IMR-90 (cell line): ENCODE results near the gene MCF2L2. TPM values are rescaled to one million over a fixed set of nuclear protein-coding genes. Genes with fewer than 3 reads are reported as not detected.

ENCODE experiments used
- ATAC-seq: fragments of 200-7000 bp; cut with Tn5 transposase; 2 replicates; pipeline ENCODE4 v1.9.1; 2020; ENCODE audit warnings: low read depth, mild to moderate bottlenecking, moderate library complexity
- BruUV-seq: library from RNA; stranded (reverse); fragments of 400-500 nt; replicated peaks from 2 replicates; lab custom pipeline; 2021; lab: Mats Ljungman, UMichigan
- CTCF ChIA-PET: fragments of 300-600 bp; formaldehyde crosslinking; extraction: SDS; loops from one replicate; lab custom pipeline; 2021; ENCODE audit warnings: antibody characterized with exemption; lab: Yijun Ruan, JAX
- POLR2A ChIA-PET: fragments of 300-600 bp; sonication (Branson Sonifier 250); formaldehyde crosslinking; loops from one replicate; lab custom pipeline; 2022; ENCODE audit warnings: antibody characterized with exemption; ENCODE audit not compliant: unreplicated experiment; lab: Charles Lee
- DNase-seq: peaks from one replicate; pipeline ENCODE4 v3.0.0; 2013
- H2AFZ ChIP-seq: replicated peaks from 2 replicates; pipeline ENCODE3; 2013; ENCODE audit warnings: low read length, mild to moderate bottlenecking; ENCODE audit not compliant: poor library complexity
- H2AK5ac ChIP-seq: 2 replicates; pipeline ENCODE4 v1.6.1; 2013; ENCODE audit warnings: low read depth, low read length, inconsistent platforms
- H2AK9ac ChIP-seq: replicated peaks from 2 replicates; pipeline ENCODE3; 2013; ENCODE audit warnings: mild to moderate bottlenecking, low read depth, low read length, moderate library complexity; ENCODE audit not compliant: poor library complexity
- H2BK120ac ChIP-seq: 2 replicates; pipeline ENCODE4 v1.6.1; 2013; ENCODE audit warnings: low read depth, low read length, inconsistent platforms
- H2BK15ac ChIP-seq: 3 replicates; pipeline ENCODE4 v1.6.1; 2013; ENCODE audit warnings: low read depth, low read length, inconsistent platforms
- H2BK20ac ChIP-seq: 2 replicates; pipeline ENCODE4 v1.6.1; 2013; ENCODE audit warnings: low read depth, mild to moderate bottlenecking, inconsistent platforms, low read length, moderate library complexity
- H2BK5ac ChIP-seq: 2 replicates; pipeline ENCODE4 v1.6.1; 2013; ENCODE audit warnings: mild to moderate bottlenecking, low read depth, low read length, inconsistent platforms; ENCODE audit not compliant: poor library complexity, severe bottlenecking
- H3K14ac ChIP-seq: replicated peaks from 2 replicates; pipeline ENCODE4 v1.6.1; 2013; ENCODE audit warnings: low read depth, low read length, inconsistent platforms
- H3K18ac ChIP-seq: 2 replicates; pipeline ENCODE4 v1.6.1; 2013; ENCODE audit warnings: low read depth, low read length, control low read depth
- H3K23ac ChIP-seq: 2 replicates; pipeline ENCODE4 v1.6.1; 2013; ENCODE audit warnings: low read depth, low read length, inconsistent platforms
- H3K27ac ChIP-seq: 2 replicates; pipeline ENCODE4 v1.5.1; 2013; ENCODE audit warnings: mild to moderate bottlenecking, control low read depth, low read length; ENCODE audit not compliant: insufficient read depth
- H3K27me3 ChIP-seq: 2 replicates; pipeline ENCODE4 v1.6.1; 2013; ENCODE audit warnings: low read length; ENCODE audit not compliant: control insufficient read depth, insufficient read depth
- H3K36me3 ChIP-seq: 2 replicates; pipeline ENCODE4 v1.6.1; 2013; ENCODE audit warnings: low read length, mixed read lengths; ENCODE audit not compliant: control insufficient read depth, insufficient read depth
- H3K4ac ChIP-seq: 2 replicates; pipeline ENCODE4 v1.6.1; 2013; ENCODE audit warnings: low read depth, low read length, inconsistent platforms
- H3K4me1 ChIP-seq: 2 replicates; pipeline ENCODE4 v1.6.1; 2013; ENCODE audit warnings: low read length, mixed read lengths; ENCODE audit not compliant: control insufficient read depth, insufficient read depth
- H3K4me2 ChIP-seq: 2 replicates; pipeline ENCODE4 v1.6.1; 2013; ENCODE audit warnings: low read depth, mild to moderate bottlenecking, control low read depth, low read length, moderate library complexity
- H3K4me3 ChIP-seq: 2 replicates; pipeline ENCODE4 v1.5.1; 2013; ENCODE audit warnings: low read depth, mild to moderate bottlenecking, control low read depth, low read length, moderate library complexity; ENCODE audit not compliant: insufficient read depth
- H3K56ac ChIP-seq: 2 replicates; pipeline ENCODE4 v1.6.1; 2013; ENCODE audit warnings: low read length, inconsistent platforms; ENCODE audit not compliant: insufficient read depth; ENCODE audit errors: extremely low read depth
- H3K79me1 ChIP-seq, 2 experiments: 2 replicates each; pipeline ENCODE4 v1.6.1; 2013; ENCODE audit warnings: low read length in 2 of 2, inconsistent platforms in 1 of 2, low read depth in 1 of 2
- H3K9ac ChIP-seq: 2 replicates; pipeline ENCODE4 v1.6.1; 2013; ENCODE audit warnings: low read depth, low read length, control low read depth
- H3K9me1 ChIP-seq: 2 replicates; pipeline ENCODE4 v1.6.1; 2013; ENCODE audit warnings: low read length, inconsistent platforms; ENCODE audit not compliant: insufficient read depth
- H3K9me3 ChIP-seq: 2 replicates; pipeline ENCODE4 v1.6.1; 2013; ENCODE audit warnings: low read length; ENCODE audit not compliant: control insufficient read depth, insufficient read depth
- H4K20me1 ChIP-seq: 2 replicates; pipeline ENCODE4 v1.6.1; 2013; ENCODE audit warnings: low read length, inconsistent platforms; ENCODE audit not compliant: insufficient read depth
- H4K5ac ChIP-seq: 2 replicates; pipeline ENCODE4 v1.6.1; 2013; ENCODE audit warnings: mild to moderate bottlenecking, low read depth, low read length, control low read depth
- H4K8ac ChIP-seq, 2 experiments: 2 replicates each; pipeline ENCODE4 v1.6.1; 2013; ENCODE audit warnings: low read depth in 2 of 2, low read length in 2 of 2, control low read depth in 1 of 2, inconsistent platforms in 1 of 2
- H4K91ac ChIP-seq: 2 replicates; pipeline ENCODE4 v1.6.1; 2013; ENCODE audit warnings: low read depth, low read length, inconsistent platforms; ENCODE audit not compliant: insufficient read depth
- BHLHE40 ChIP-seq: fragments of 150-350 bp; IDR thresholded peaks from 2 replicates; pipeline ENCODE4 v1.6.1; 2016; ENCODE audit warnings: mild to moderate bottlenecking, low read depth, low read length
- CEBPB ChIP-seq: IDR thresholded peaks from 2 replicates; pipeline ENCODE4 v1.6.1; 2012; ENCODE audit warnings: low read depth, low read length, improper control_type of control experiment
- CHD1 ChIP-seq: IDR thresholded peaks from 2 replicates; pipeline ENCODE4 v1.6.1; 2012; ENCODE audit warnings: low read depth, low read length, improper control_type of control experiment
- CTCF ChIP-seq: conservative IDR thresholded peaks from 2 replicates; pipeline ENCODE4 v1.5.1; 2012; ENCODE audit warnings: mild to moderate bottlenecking, low read depth, low read length, improper control_type of control experiment
- ELK1 ChIP-seq: fragments of 150-350 bp; IDR thresholded peaks from 2 replicates; pipeline ENCODE4 v1.6.1; 2016; ENCODE audit warnings: low read depth, mild to moderate bottlenecking, low read length, moderate library complexity, borderline replicate concordance
- FOS ChIP-seq: fragments of 150-350 bp; IDR thresholded peaks from 2 replicates; pipeline ENCODE4 v1.6.1; 2016; ENCODE audit warnings: low read depth, low read length
- MAFK ChIP-seq: IDR thresholded peaks from 2 replicates; pipeline ENCODE4 v1.6.1; 2012; ENCODE audit warnings: low read depth, low read length, improper control_type of control experiment
- MAZ ChIP-seq: IDR thresholded peaks from 2 replicates; pipeline ENCODE4 v1.6.1; 2012; ENCODE audit warnings: low read depth, mild to moderate bottlenecking, low read length, improper control_type of control experiment, moderate library complexity, borderline replicate concordance
- MXI1 ChIP-seq: IDR thresholded peaks from 2 replicates; pipeline ENCODE4 v1.6.1; 2012; ENCODE audit warnings: low read depth, mild to moderate bottlenecking, low read length, moderate library complexity, borderline replicate concordance
- NFE2L2 ChIP-seq: fragments of 150-350 bp; IDR thresholded peaks from 2 replicates; pipeline ENCODE4 v1.6.1; 2016; ENCODE audit warnings: low read depth, mild to moderate bottlenecking, low read length
- POLR2A ChIP-seq: IDR thresholded peaks from 2 replicates; pipeline ENCODE4 v1.6.1; 2012; ENCODE audit warnings: mild to moderate bottlenecking, low read depth, low read length
- RAD21 ChIP-seq: IDR thresholded peaks from 2 replicates; pipeline ENCODE4 v1.6.1; 2012; ENCODE audit warnings: low read length, improper control_type of control experiment
- RCOR1 ChIP-seq: IDR thresholded peaks from 2 replicates; pipeline ENCODE4 v1.6.1; 2012; ENCODE audit warnings: mild to moderate bottlenecking, low read length, improper control_type of control experiment; ENCODE audit not compliant: insufficient replicate concordance
- RFX5 ChIP-seq: IDR thresholded peaks from 2 replicates; pipeline ENCODE4 v1.8.0; 2012; ENCODE audit warnings: low read depth, mild to moderate bottlenecking, low read length, moderate library complexity
- SMC3 ChIP-seq: fragments of 150-350 bp; IDR thresholded peaks from 2 replicates; pipeline ENCODE4 v1.6.1; 2016; ENCODE audit warnings: low read depth, mild to moderate bottlenecking, antibody characterized with exemption, low read length, moderate library complexity
- USF2 ChIP-seq: fragments of 150-350 bp; IDR thresholded peaks from 2 replicates; pipeline ENCODE4 v1.6.1; 2017; ENCODE audit warnings: mild to moderate bottlenecking, antibody characterized with exemption, low read length, low read depth
- WGBS, 2 experiments: methylation state at CpG; one replicate each; pipeline versions ENCODE4 v1.1.5 to v1.1.7; 2013; ENCODE audit warnings: missing lambda C conversion rate in 2 of 2; ENCODE audit not compliant: insufficient read length in 1 of 2; ENCODE audit errors: extremely low coverage in 2 of 2; 5-methylcytosine and 5-hydroxymethylcytosine counted together
- dilution Hi-C: fragments of 300-500 bp; cut with HindIII; formaldehyde crosslinking; loops from one replicate; pipeline ENCODE4 v1.14.3; 2018; ENCODE audit warnings: low sequenced_read_pairs; ENCODE audit not compliant: unreplicated experiment
- in situ Hi-C: fragments of 300-500 bp; cut with MboI; formaldehyde crosslinking; loops from 3 replicates; pipeline ENCODE4 v1.14.3; 2019; ENCODE audit warnings: low sequenced_read_pairs, inconsistent platforms, mixed read lengths
- intact Hi-C: fragments of 100-400 bp; cut with micrococcal nuclease; formaldehyde crosslinking; loops from 2 replicates; pipeline ENCODE4 v1.10.0; 2022
- polyA plus RNA-seq, 3 experiments: library from polyadenylated mRNA; depleted of rRNA; stranded (reverse); fragments of >200 nt; gene quantifications; 2 replicates each; pipeline ENCODE4 v1.2.3, GENCODE V29; 2012; ENCODE audit warnings: low replicate concordance in 1 of 3
- total RNA-seq: library from RNA; depleted of rRNA; stranded (reverse); fragments of >200 nt; gene quantifications from 2 replicates; pipeline ENCODE4 v1.2.3, GENCODE V29; 2012

The MCF2L2 gene
- total and polyA plus RNA-seq, 2 of the 4 experiments (the other 2 are of a cell fraction): under 0.01 TPM; not detected in 1

- H3K56ac ChIP-seq: no peak overlapping the region
- H4K91ac ChIP-seq: no peak overlapping the region
- no CpG with 5 or more reads among the region's 13 CpGs for WGBS, 2 experiments
- ATAC-seq: no peak
- intact Hi-C loops (no loop called here), in situ Hi-C loops (no loop called here), dilution Hi-C loops (no loop called here)
- H2BK120ac ChIP-seq: no peak overlapping the region
- H3K79me1 ChIP-seq: no peaks in the 10 kb centered on the region
- H4K8ac ChIP-seq: no peak overlapping the region
- no peaks in the 10 kb centered on the region for H3K9me1 ChIP-seq
- H3K4me1 ChIP-seq: no peaks in the 10 kb centered on the region
- no peak overlapping the region for H3K14ac ChIP-seq
- no peak overlapping the region for H2BK15ac ChIP-seq
- ChIA-PET CTCF (no interaction called here), POLR2A (no interaction called here)
- no peak overlapping the region for H3K4ac ChIP-seq
- no peak overlapping the region for H3K4me3 ChIP-seq
- H4K20me1 ChIP-seq: no peaks in the 10 kb centered on the region; the same call in 1 of the 2 replicates
- no peak overlapping the region for H3K23ac ChIP-seq
- H4K5ac ChIP-seq: no peak overlapping the region
- no peak overlapping the region for H3K4me2 ChIP-seq
- H3K36me3 ChIP-seq: no peaks in the 10 kb centered on the region
- no peak overlapping the region for H3K27ac ChIP-seq
- H2BK20ac ChIP-seq: no peak overlapping the region
- TF ChIP-seq USF2 (no peak), FOS (no peak), CHD1 (no peak), RFX5 (no peak), MAZ (no peak), RAD21 (no peak), NFE2L2 (no peak), MAFK (no peak), BHLHE40 (no peak), CEBPB (no peak), RCOR1 (no peak), SMC3 (no peak), CTCF (no peak), POLR2A (no peak), MXI1 (no peak), ELK1 (no peak)
- no peaks in the 10 kb centered on the region for H3K9me3 ChIP-seq
- no peak for DNase-seq
- no peak overlapping the region for H3K9ac ChIP-seq
- no peak overlapping the region for H3K18ac ChIP-seq
- no peak overlapping the region for H2BK5ac ChIP-seq
- no TSS peak for BruUV-seq
- no peak overlapping the region for H2AK5ac ChIP-seq
- no peaks in the 10 kb centered on the region; the same call in 1 of the 2 replicates for H3K27me3 ChIP-seq
- H2AK9ac ChIP-seq: no peak overlapping the region
- H2AFZ ChIP-seq: no peak overlapping the region
Observed at GRCh38 chr3:183269345-183269744, 159.1 kb downstream of the MCF2L2 start.
